Breast epithelium (tissue), 3 donors: ENCODE data around the gene CLCN7.

Experiments
- CTCF ChIP-seq, 3 donors: fragments of 450-650 bp; IDR thresholded peaks; one replicate each; pipeline ENCODE4 v1.5.1; 2016 to 2017; ENCODE audit warnings: antibody characterized with exemption in 3 of 3, mild to moderate bottlenecking in 3 of 3, moderate library complexity in 3 of 3
- POLR2A ChIP-seq: fragments of 450-650 bp; IDR thresholded peaks from one replicate; pipeline ENCODE4 v1.6.1; 2016; ENCODE audit warnings: antibody characterized with exemption, mild to moderate bottlenecking, moderate library complexity

GRCh38 chr16:1398826-1399581, 75.8 kb downstream of the CLCN7 start:
- no peak for TF ChIP-seq CTCF (IDR thresholded peaks at IDR 0.05)
- no peak for TF ChIP-seq POLR2A
